Measurements from ENCODE around the gene EPS15. TPM values are rescaled to one million over a fixed set of nuclear protein-coding genes. Genes with fewer than 3 reads are reported as not detected.

The EPS15 gene
- total RNA-seq, 1 experiment from 2014 or later, result 54.4 TPM

GRCh38 chr1:51559501-51559900 is 40.4 kb upstream of the EPS15 start:
- H3K36me3 ChIP-seq (ENCODE audit: control insufficient read depth, insufficient read depth, low read length), result no peaks in the 10 kb centered on the region
- peaks cover 43% of the 10 kb centered on the region for H3K4me1 ChIP-seq (ENCODE audit: control insufficient read depth, insufficient read depth, low read length)
- peak overlapping the region; percentile 89 for H3K27ac ChIP-seq (ENCODE audit: low read length)
- CTCF ChIA-PET, result no interaction called here
- ATAC-seq, result no peak
- H3K9me3 ChIP-seq (ENCODE audit: control insufficient read depth, insufficient read depth, low read depth, low read length), result no peaks in the 10 kb centered on the region
- intact Hi-C loops (cut with micrococcal nuclease; ENCODE audit: unreplicated experiment) (no loop called here), in situ Hi-C loops (cut with HindIII; ENCODE audit: low pct_unique_long_range_greater_than_20kb, low sequenced_read_pairs) (no loop called here)
- no peaks in the 10 kb centered on the region for H3K27me3 ChIP-seq (ENCODE audit: control insufficient read depth, insufficient read depth, low read length)
- TF ChIP-seq CTCF (IDR thresholded peaks at IDR 0.05) (no peak), POLR2AphosphoS5 (IDR thresholded peaks at IDR 0.05; ENCODE audit: low read depth, low read length) (no peak), TCF7L2 (IDR thresholded peaks at IDR 0.05; ENCODE audit: low read depth, low read length) (no peak), REST (IDR thresholded peaks at IDR 0.05; ENCODE audit: insufficient read depth in 1 of 2, low read depth in 2 of 2, low read length in 1 of 2) (no peak), SIN3A (IDR thresholded peaks at IDR 0.05; ENCODE audit: borderline replicate concordance, insufficient read depth, low read depth, low read length) (no peak)
- no peak for DNase-seq (ENCODE audit: low read depth, low spot score)
- no TSS peak for BruUV-seq (replicated peaks)
- H3K4me3 ChIP-seq (ENCODE audit: low read depth in 2 of 2, low read length in 2 of 2), result no peak overlapping the region
- POLR2A ChIA-PET, result no interaction called here

- POLR2A ChIA-PET, result no interaction called here
- Histone ChIP-seq H3K4me1 (ENCODE audit: control insufficient read depth, insufficient read depth, low read length) (peaks cover 41% of the 10 kb centered on the region), H3K36me3 (ENCODE audit: control insufficient read depth, insufficient read depth, low read length) (no peaks in the 10 kb centered on the region), H3K27ac (ENCODE audit: low read length) (peak overlapping the region; percentile 89), H3K4me3 (ENCODE audit: low read depth in 2 of 2, low read length in 2 of 2) (no peak overlapping the region), H3K9me3 (ENCODE audit: control insufficient read depth, insufficient read depth, low read depth, low read length) (no peaks in the 10 kb centered on the region), H3K27me3 (ENCODE audit: control insufficient read depth, insufficient read depth, low read length) (no peaks in the 10 kb centered on the region)
- DNase-seq (ENCODE audit: low read depth, low spot score), result no peak
- TF ChIP-seq REST (IDR thresholded peaks at IDR 0.05; ENCODE audit: insufficient read depth in 1 of 2, low read depth in 2 of 2, low read length in 1 of 2) (no peak), SIN3A (IDR thresholded peaks at IDR 0.05; ENCODE audit: borderline replicate concordance, insufficient read depth, low read depth, low read length) (no peak), TCF7L2 (IDR thresholded peaks at IDR 0.05; ENCODE audit: low read depth, low read length) (no peak), POLR2AphosphoS5 (IDR thresholded peaks at IDR 0.05; ENCODE audit: low read depth, low read length) (no peak), CTCF (IDR thresholded peaks at IDR 0.05) (no peak)
- intact Hi-C loops (cut with micrococcal nuclease; ENCODE audit: unreplicated experiment), result no loop called here
- CTCF ChIA-PET, result no interaction called here
- ATAC-seq, result 0 out of 2 replicates have a peak, but pooled peaks have one; percentile 2
- in situ Hi-C loops (cut with HindIII; ENCODE audit: low pct_unique_long_range_greater_than_20kb, low sequenced_read_pairs), result no loop called here
- no TSS peak for BruUV-seq (replicated peaks)
Measured at GRCh38 chr1:51559064-51559500, 40.0 kb upstream of the EPS15 start.

Data from Panc1 (cell line).